Skeletal muscle tissue (tissue), 4 donors: ENCODE measurements around the gene CCR9. TPM values are rescaled to one million over a fixed set of nuclear protein-coding genes. Genes with fewer than 3 reads are reported as not detected.

Experiments used
- H3K27ac ChIP-seq: one replicate; pipeline ENCODE4 v1.7.0; 2013; ENCODE audit warnings: mild to moderate bottlenecking, low read depth, low read length, inconsistent platforms
- H3K27me3 ChIP-seq, 3 donors: one replicate each; pipeline ENCODE4 v1.7.0; 2013; ENCODE audit warnings: low read length in 3 of 3; ENCODE audit not compliant: control insufficient read depth in 3 of 3, insufficient read depth in 3 of 3
- H3K36me3 ChIP-seq, 3 donors: one replicate each; pipeline ENCODE4 v1.7.0; 2013; ENCODE audit warnings: low read length in 3 of 3; ENCODE audit not compliant: control insufficient read depth in 3 of 3, insufficient read depth in 3 of 3
- H3K4me1 ChIP-seq, 3 donors: one replicate each; pipeline ENCODE4 v1.7.0; 2013; ENCODE audit warnings: low read length in 3 of 3, mild to moderate bottlenecking in 3 of 3; ENCODE audit not compliant: control insufficient read depth in 3 of 3, insufficient read depth in 3 of 3
- H3K4me3 ChIP-seq, 3 donors: one replicate each; pipeline ENCODE4 v1.7.0; 2013; ENCODE audit warnings: low read length in 3 of 3
- H3K9ac ChIP-seq, 3 donors: one replicate each; pipeline ENCODE4 v1.7.0; 2013; ENCODE audit warnings: low read length in 3 of 3, mild to moderate bottlenecking in 3 of 3, moderate library complexity in 2 of 3, low read depth in 1 of 3
- H3K9me3 ChIP-seq, 3 donors: one replicate each; pipeline ENCODE4 v1.7.0; 2013; ENCODE audit warnings: low read length in 3 of 3; ENCODE audit not compliant: control insufficient read depth in 3 of 3
- total RNA-seq: library from RNA; depleted of rRNA; stranded (reverse); fragments of >200 nt; gene quantifications from one replicate; pipeline ENCODE4 v1.2.3, GENCODE V29; 2014
- donor health status: Osteomylitis.

Gene CCR9
- total RNA-seq, 1 donor from 2014 or later, result 0.52 TPM

- Histone ChIP-seq H3K4me1 (peaks cover 15 to 29% (median 26%) of the 10 kb centered on the region in 3 donors), H3K36me3 (peaks cover 0 to 4% (median 4%) of the 10 kb centered on the region in 3 donors), H3K9ac (no peak overlapping the region), H3K4me3 (peak overlapping the region in 1 of 3 donors; percentile 13), H3K27ac (peak overlapping the region; percentile 37), H3K9me3 (no peaks in the 10 kb centered on the region), H3K27me3 (no peaks in the 10 kb centered on the region)
Measured at GRCh38 chr3:45906681-45907407, 20.5 kb downstream of the CCR9 start.

- no peaks in the 10 kb centered on the region for H3K9me3 ChIP-seq
- H3K27me3 ChIP-seq, result no peaks in the 10 kb centered on the region
- H3K4me1 ChIP-seq, result peaks cover 15 to 29% (median 26%) of the 10 kb centered on the region in 3 donors
- peak overlapping the region in 1 of 3 donors; percentile 22 for H3K4me3 ChIP-seq
- peak overlapping the region in 1 of 3 donors; percentile 8 for H3K9ac ChIP-seq
- peak overlapping the region; percentile 37 for H3K27ac ChIP-seq
- H3K36me3 ChIP-seq, result peaks cover 3 to 9% (median 4%) of the 10 kb centered on the region in 3 donors
Measured at GRCh38 chr3:45907769-45908705, 21.7 kb downstream of the CCR9 start.

GRCh38 chr3:45908761-45909160, 22.4 kb downstream of the CCR9 start:
- Histone ChIP-seq H3K27me3 (no peaks in the 10 kb centered on the region), H3K9ac (peak overlapping the region in 1 of 3 donors; percentile 8), H3K36me3 (peaks cover 3 to 9% (median 4%) of the 10 kb centered on the region in 3 donors), H3K27ac (no peak overlapping the region), H3K4me1 (peaks cover 15 to 29% (median 26%) of the 10 kb centered on the region in 3 donors), H3K9me3 (no peaks in the 10 kb centered on the region), H3K4me3 (no peak overlapping the region)

- Histone ChIP-seq H3K4me3 (no peak overlapping the region), H3K9ac (no peak overlapping the region), H3K36me3 (peaks cover 0 to 7% (median 3%) of the 10 kb centered on the region in 3 donors), H3K9me3 (no peaks in the 10 kb centered on the region), H3K27me3 (no peaks in the 10 kb centered on the region), H3K4me1 (peaks cover 15 to 29% (median 26%) of the 10 kb centered on the region in 3 donors), H3K27ac (no peak overlapping the region)
Measured at GRCh38 chr3:45909542-45909941, 23.2 kb downstream of the CCR9 start.

GRCh38 chr3:45910892-45911291, 24.5 kb downstream of the CCR9 start:
- peaks cover 0 to 6% (median 3%) of the 10 kb centered on the region in 3 donors for H3K36me3 ChIP-seq
- H3K9ac ChIP-seq, result no peak overlapping the region
- H3K9me3 ChIP-seq, result no peaks in the 10 kb centered on the region
- peaks cover 15 to 27% (median 26%) of the 10 kb centered on the region in 3 donors for H3K4me1 ChIP-seq
- H3K27ac ChIP-seq, result no peak overlapping the region
- H3K27me3 ChIP-seq, result no peaks in the 10 kb centered on the region
- H3K4me3 ChIP-seq, result no peak overlapping the region

GRCh38 chr3:45911511-45912226, 25.3 kb downstream of the CCR9 start:
- H3K36me3 ChIP-seq, result peaks cover 0 to 6% (median 3%) of the 10 kb centered on the region in 3 donors
- H3K9me3 ChIP-seq, result no peaks in the 10 kb centered on the region
- H3K4me3 ChIP-seq, result no peak overlapping the region
- no peak overlapping the region for H3K27ac ChIP-seq
- H3K9ac ChIP-seq, result no peak overlapping the region
- H3K27me3 ChIP-seq, result no peaks in the 10 kb centered on the region
- peaks cover 11 to 19% (median 19%) of the 10 kb centered on the region in 3 donors for H3K4me1 ChIP-seq

- no peak overlapping the region for H3K4me3 ChIP-seq
- H3K9ac ChIP-seq, result no peak overlapping the region
- H3K27me3 ChIP-seq, result no peaks in the 10 kb centered on the region
- H3K9me3 ChIP-seq, result no peaks in the 10 kb centered on the region
- peaks cover 4 to 15% (median 11%) of the 10 kb centered on the region in 3 donors for H3K4me1 ChIP-seq
- H3K27ac ChIP-seq, result no peak overlapping the region
- H3K36me3 ChIP-seq, result peaks cover under 1 to 6% (median 4%) of the 10 kb centered on the region in 3 donors
Measured at GRCh38 chr3:45912435-45912834, 26.1 kb downstream of the CCR9 start.

GRCh38 chr3:45914362-45915058, 28.2 kb downstream of the CCR9 start:
- Histone ChIP-seq H3K9me3 (no peaks in the 10 kb centered on the region), H3K4me3 (no peak overlapping the region), H3K36me3 (peaks cover 18 to 20% (median 18%) of the 10 kb centered on the region in 3 donors), H3K27ac (no peak overlapping the region), H3K27me3 (no peaks in the 10 kb centered on the region), H3K9ac (no peak overlapping the region), H3K4me1 (peaks cover 0 to 6% (median 0%) of the 10 kb centered on the region in 3 donors)

- no peak overlapping the region for H3K4me3 ChIP-seq
- H3K9me3 ChIP-seq, result no peaks in the 10 kb centered on the region
- H3K9ac ChIP-seq, result no peak overlapping the region
- H3K27me3 ChIP-seq, result no peaks in the 10 kb centered on the region
- H3K36me3 ChIP-seq, result peaks cover 21 to 25% (median 23%) of the 10 kb centered on the region in 3 donors
- H3K4me1 ChIP-seq, result peaks cover 0 to 6% (median 0%) of the 10 kb centered on the region in 3 donors
- no peak overlapping the region for H3K27ac ChIP-seq
Measured at GRCh38 chr3:45915059-45915439, 28.7 kb downstream of the CCR9 start.
